NCI-H82 treated with DMSO at 0.1 percent for 48 hours (cell line): ENCODE data around the gene LINC00305.
A peak's percentile ranks its signal among the peaks of the same experiment; 100 is the strongest.

Experiments
- DNase-seq: peaks from one replicate; lab custom pipeline; 2025; ENCODE audit not compliant: unreplicated experiment; lab: John Stamatoyannopoulos, UW

Gene LINC00305

GRCh38 chr18:64148988-64149387, at the start of gene LINC00305:
TSS of gene LINC00305 (minus strand) at chr18:64149088.
- DNase-seq = no peak

GRCh38 chr18:64191069-64191468, 42.2 kb upstream of the LINC00305 start:
- no peak for DNase-seq

- no peak for DNase-seq
Measured at GRCh38 chr18:64185987-64186386, 37.1 kb upstream of the LINC00305 start.

- DNase-seq = no peak
Measured at GRCh38 chr18:64183665-64184064, 34.8 kb upstream of the LINC00305 start.

- DNase-seq = no peak
Measured at GRCh38 chr18:64180617-64181016, 31.7 kb upstream of the LINC00305 start.

GRCh38 chr18:64180171-64180570, 31.3 kb upstream of the LINC00305 start:
- peak; percentile 11 for DNase-seq

GRCh38 chr18:64179556-64180080, 30.7 kb upstream of the LINC00305 start:
- DNase-seq = no peak

GRCh38 chr18:64178860-64179259, 30.0 kb upstream of the LINC00305 start:
- no peak for DNase-seq

GRCh38 chr18:64175432-64175831, 26.5 kb upstream of the LINC00305 start:
- DNase-seq = no peak

- no peak for DNase-seq
Measured at GRCh38 chr18:64171576-64171975, 22.7 kb upstream of the LINC00305 start.

GRCh38 chr18:64167408-64167925, 18.6 kb upstream of the LINC00305 start:
- no peak for DNase-seq

GRCh38 chr18:64165906-64166305, 17.0 kb upstream of the LINC00305 start:
- no peak for DNase-seq

- no peak for DNase-seq
Measured at GRCh38 chr18:64164883-64165282, 16.0 kb upstream of the LINC00305 start.

- no peak for DNase-seq
Measured at GRCh38 chr18:64149916-64150438, 1.1 kb upstream of the LINC00305 start.

GRCh38 chr18:64142904-64143303, 6.0 kb downstream of the LINC00305 start:
- DNase-seq = no peak

- DNase-seq = no peak
Measured at GRCh38 chr18:64137914-64138313, 11.0 kb downstream of the LINC00305 start.

GRCh38 chr18:64134044-64134747, 14.7 kb downstream of the LINC00305 start:
- no peak for DNase-seq

GRCh38 chr18:64132871-64133270, 16.0 kb downstream of the LINC00305 start:
- no peak for DNase-seq

- DNase-seq = no peak
Measured at GRCh38 chr18:64131314-64131713, 17.6 kb downstream of the LINC00305 start.

GRCh38 chr18:64127172-64127571, 21.7 kb downstream of the LINC00305 start:
- DNase-seq = no peak

- no peak for DNase-seq
Measured at GRCh38 chr18:64119916-64120315, 29.0 kb downstream of the LINC00305 start.

- no peak for DNase-seq
Measured at GRCh38 chr18:64118406-64118805, 30.5 kb downstream of the LINC00305 start.
